ENCODE measurements around the gene PHLDA3.
"Not testable (repeated sequence)": the region's sequence is repeated elsewhere in the genome, so short reads cannot be mapped to it uniquely, and the experiment has no call there.

PHLDA3 gene

GRCh38 chr1:201503397-201504176 lies 34.6 kb upstream of the PHLDA3 start:
- no peak for DNase-seq (ENCODE audit: low read depth)

GRCh38 chr1:201502511-201502857 lies 33.5 kb upstream of the PHLDA3 start:
- no peak for DNase-seq (ENCODE audit: low read depth)

GRCh38 chr1:201501812-201502510 lies 33.0 kb upstream of the PHLDA3 start:
- DNase-seq (ENCODE audit: low read depth), result no peak

- no peak for DNase-seq (ENCODE audit: low read depth)
Observed at GRCh38 chr1:201501144-201501543, 32.2 kb upstream of the PHLDA3 start.

GRCh38 chr1:201500670-201501120 lies 31.7 kb upstream of the PHLDA3 start:
- DNase-seq (ENCODE audit: low read depth), result no peak

- DNase-seq (ENCODE audit: low read depth), result no peak
Observed at GRCh38 chr1:201499795-201500669, 31.0 kb upstream of the PHLDA3 start.

- DNase-seq (ENCODE audit: low read depth), result no peak
Observed at GRCh38 chr1:201499191-201499590, 30.2 kb upstream of the PHLDA3 start.

- DNase-seq (ENCODE audit: low read depth), result no peak
Observed at GRCh38 chr1:201498621-201499020, 29.6 kb upstream of the PHLDA3 start.

GRCh38 chr1:201497935-201498509 lies 29.0 kb upstream of the PHLDA3 start:
- no peak for DNase-seq (ENCODE audit: low read depth)

- no peak for DNase-seq (ENCODE audit: low read depth)
Observed at GRCh38 chr1:201496296-201496690, 27.3 kb upstream of the PHLDA3 start.

- no peak for DNase-seq (ENCODE audit: low read depth)
Observed at GRCh38 chr1:201495551-201496295, 26.7 kb upstream of the PHLDA3 start.

- no peak for DNase-seq (ENCODE audit: low read depth)
Observed at GRCh38 chr1:201493757-201494617, 25.0 kb upstream of the PHLDA3 start.

- DNase-seq (ENCODE audit: low read depth), result not testable (repeated sequence)
Observed at GRCh38 chr1:201493026-201493656, 24.2 kb upstream of the PHLDA3 start.

- DNase-seq (ENCODE audit: low read depth), result no peak
Observed at GRCh38 chr1:201491896-201492511, 23.0 kb upstream of the PHLDA3 start.

- DNase-seq (ENCODE audit: low read depth), result no peak
Observed at GRCh38 chr1:201490708-201491131, 21.7 kb upstream of the PHLDA3 start.

GRCh38 chr1:201489643-201490261 lies 20.8 kb upstream of the PHLDA3 start:
- DNase-seq (ENCODE audit: low read depth), result no peak

GRCh38 chr1:201488830-201489589 lies 20.0 kb upstream of the PHLDA3 start:
- no peak for DNase-seq (ENCODE audit: low read depth)

GRCh38 chr1:201487742-201488141 lies 18.8 kb upstream of the PHLDA3 start:
- DNase-seq (ENCODE audit: low read depth), result no peak

Measured in T follicular helper cell (primary cell).